SK-N-DZ (cell line): Measurements from ENCODE around the gene CCDC177.

Experiments
- DNase-seq: peaks from one replicate; pipeline ENCODE4 v3.0.0-alpha.2; 2015; ENCODE audit warnings: low spot score

The CCDC177 gene

GRCh38 chr14:69531135-69531534, 43.5 kb downstream of the CCDC177 start:
- DNase-seq = no peak

GRCh38 chr14:69530095-69530494, 44.6 kb downstream of the CCDC177 start:
- DNase-seq = no peak

- DNase-seq = no peak
Observed at GRCh38 chr14:69529563-69529962, 45.1 kb downstream of the CCDC177 start.

GRCh38 chr14:69528930-69529329, 45.7 kb downstream of the CCDC177 start:
- DNase-seq = no peak

GRCh38 chr14:69528143-69528542, 46.5 kb downstream of the CCDC177 start:
- no peak for DNase-seq

- no peak for DNase-seq
Observed at GRCh38 chr14:69527635-69528034, 47.0 kb downstream of the CCDC177 start.

GRCh38 chr14:69525896-69526295, 48.8 kb downstream of the CCDC177 start:
- DNase-seq = no peak

- DNase-seq = no peak
Observed at GRCh38 chr14:69522026-69522425, 52.6 kb downstream of the CCDC177 start.
